H9 (cell line): ENCODE results near the gene ENTR1. TPM values are rescaled to one million over a fixed set of nuclear protein-coding genes. Genes with fewer than 3 reads are reported as not detected.

ENCODE experiments used
- DNase-seq: peaks from one replicate; pipeline ENCODE4 v3.0.0-alpha.2; 2017
- H2AFZ ChIP-seq: one replicate; pipeline ENCODE4 v1.6.1; 2013; ENCODE audit warnings: mild to moderate bottlenecking, low read length, control low read depth, moderate library complexity
- H2AK5ac ChIP-seq: 2 replicates; pipeline ENCODE4 v1.6.1; 2013; ENCODE audit warnings: low read length, control low read depth, mixed read lengths; ENCODE audit not compliant: insufficient read length
- H2BK120ac ChIP-seq: one replicate; pipeline ENCODE4 v1.6.1; 2013; ENCODE audit warnings: low read depth, mild to moderate bottlenecking, low read length, control low read depth, inconsistent platforms; ENCODE audit not compliant: poor library complexity, severe bottlenecking
- H2BK12ac ChIP-seq: 2 replicates; pipeline ENCODE4 v1.6.1; 2013; ENCODE audit warnings: low read length, control low read depth, mixed read lengths, low read depth; ENCODE audit not compliant: insufficient read length
- H2BK15ac ChIP-seq: 2 replicates; pipeline ENCODE4 v1.6.1; 2013; ENCODE audit warnings: low read depth, low read length, control low read depth
- H2BK20ac ChIP-seq: one replicate; pipeline ENCODE4 v1.6.1; 2013; ENCODE audit warnings: low read depth, mild to moderate bottlenecking, low read length, control low read depth, inconsistent platforms; ENCODE audit not compliant: poor library complexity, severe bottlenecking
- H2BK5ac ChIP-seq: 2 replicates; pipeline ENCODE4 v1.6.1; 2013; ENCODE audit warnings: low read length, control low read depth, mixed read lengths; ENCODE audit not compliant: insufficient read length
- H3K14ac ChIP-seq: 2 replicates; pipeline ENCODE4 v1.6.1; 2013; ENCODE audit warnings: low read length, control low read depth; ENCODE audit not compliant: insufficient read depth
- H3K18ac ChIP-seq: 2 replicates; pipeline ENCODE4 v1.6.1; 2013; ENCODE audit warnings: low read depth, mild to moderate bottlenecking, mixed read lengths, low read length, control low read depth; ENCODE audit not compliant: insufficient read length
- H3K23ac ChIP-seq: 2 replicates; pipeline ENCODE4 v1.6.1; 2013; ENCODE audit warnings: low read length, control low read depth, mixed read lengths, low read depth; ENCODE audit not compliant: insufficient read length
- H3K23me2 ChIP-seq: 2 replicates; pipeline ENCODE4 v1.6.1; 2013; ENCODE audit warnings: low read depth, mild to moderate bottlenecking, mixed read lengths, low read length, control low read depth; ENCODE audit not compliant: insufficient read length, poor library complexity, severe bottlenecking
- H3K27ac ChIP-seq: 2 replicates; pipeline ENCODE4 v1.5.1; 2013; ENCODE audit warnings: low read length, control low read depth, mixed read lengths, low read depth; ENCODE audit not compliant: insufficient read length
- H3K27me3 ChIP-seq: 2 replicates; pipeline ENCODE4 v1.6.1; 2013; ENCODE audit warnings: low read length, control low read depth, inconsistent platforms; ENCODE audit not compliant: insufficient read depth
- H3K4ac ChIP-seq: 2 replicates; pipeline ENCODE4 v1.6.1; 2013; ENCODE audit warnings: low read depth, mild to moderate bottlenecking, control low read depth, inconsistent platforms, low read length, moderate library complexity
- H3K4me1 ChIP-seq: 2 replicates; pipeline ENCODE4 v1.6.1; 2013; ENCODE audit warnings: low read length, control low read depth, inconsistent platforms; ENCODE audit not compliant: insufficient read depth
- H3K4me2 ChIP-seq: 2 replicates; pipeline ENCODE4 v1.6.1; 2013; ENCODE audit warnings: low read length, control low read depth, mixed read lengths; ENCODE audit not compliant: insufficient read length, insufficient read depth
- H3K56ac ChIP-seq: 2 replicates; pipeline ENCODE4 v1.6.1; 2013; ENCODE audit warnings: low read depth, mild to moderate bottlenecking, mixed read lengths, low read length, control low read depth; ENCODE audit not compliant: insufficient read length
- H3K79me1 ChIP-seq: 2 replicates; pipeline ENCODE4 v1.6.1; 2013; ENCODE audit warnings: low read depth, mild to moderate bottlenecking, moderate library complexity, low read length, control low read depth, inconsistent platforms; ENCODE audit not compliant: insufficient read depth, poor library complexity, severe bottlenecking
- H3K79me2 ChIP-seq: 2 replicates; pipeline ENCODE4 v1.6.1; 2013; ENCODE audit warnings: low read length, control low read depth, inconsistent platforms; ENCODE audit not compliant: insufficient read depth
- H3K9ac ChIP-seq: 2 replicates; pipeline ENCODE4 v1.6.1; 2013; ENCODE audit warnings: low read length, control low read depth, mixed read lengths; ENCODE audit not compliant: insufficient read length; ENCODE audit errors: extremely low read depth
- H3K9me3 ChIP-seq: one replicate; pipeline ENCODE4 v1.6.1; 2013; ENCODE audit warnings: low read depth, low read length, inconsistent platforms; ENCODE audit not compliant: control insufficient read depth
- H3T11ph ChIP-seq: one replicate; pipeline ENCODE4 v1.6.1; 2013; ENCODE audit warnings: mild to moderate bottlenecking, low read length, control low read depth, inconsistent platforms
- H4K20me1 ChIP-seq: one replicate; pipeline ENCODE4 v1.6.1; 2013; ENCODE audit not compliant: control insufficient read depth, insufficient read length, insufficient read depth
- H4K5ac ChIP-seq: 2 replicates; pipeline ENCODE4 v1.6.1; 2013; ENCODE audit warnings: low read depth, mild to moderate bottlenecking, mixed read lengths, low read length, control low read depth; ENCODE audit not compliant: insufficient read length
- H4K8ac ChIP-seq: replicated peaks from 2 replicates; pipeline ENCODE4 v1.6.1; 2013; ENCODE audit warnings: low read length, control low read depth, mixed read lengths, low read depth; ENCODE audit not compliant: insufficient read length
- H4K91ac ChIP-seq: 2 replicates; pipeline ENCODE4 v1.6.1; 2013; ENCODE audit warnings: low read depth, mild to moderate bottlenecking, moderate library complexity, mixed read lengths, low read length, control low read depth; ENCODE audit not compliant: insufficient read length
- H3K27ac Mint-ChIP-seq, 3 experiments: 2 replicates in 2 of 3; 3 replicates in 1 of 3; pipeline ENCODE4 v1.8.0; 2020 to 2021; ENCODE audit warnings: mixed read lengths in 3 of 3, mild to moderate bottlenecking in 1 of 3, moderate library complexity in 1 of 3
- H3K27me3 Mint-ChIP-seq: 2 replicates; pipeline ENCODE4 v1.8.0; 2021; ENCODE audit warnings: low read depth, mild to moderate bottlenecking, moderate library complexity, mixed read lengths
- H3K36me3 Mint-ChIP-seq, 3 experiments: 2 replicates in 2 of 3; 3 replicates in 1 of 3; pipeline ENCODE4 v1.8.0; 2020 to 2021; ENCODE audit warnings: low read depth in 3 of 3, mixed read lengths in 3 of 3; ENCODE audit not compliant: insufficient read depth in 1 of 3
- H3K4me1 Mint-ChIP-seq, 2 experiments: 2 replicates each; pipeline ENCODE4 v1.8.0; 2020; ENCODE audit warnings: mixed read lengths in 2 of 2
- H3K4me3 Mint-ChIP-seq, 2 experiments: 2 replicates in 1 of 2; 3 replicates in 1 of 2; pipeline ENCODE4 v1.8.0; 2020 to 2021; ENCODE audit warnings: mild to moderate bottlenecking in 2 of 2, mixed read lengths in 2 of 2, moderate library complexity in 1 of 2
- H3K9me3 Mint-ChIP-seq, 2 experiments: 2 replicates in 1 of 2; 3 replicates in 1 of 2; pipeline ENCODE4 v1.8.0; 2020; ENCODE audit warnings: mild to moderate bottlenecking in 2 of 2, mixed read lengths in 2 of 2, moderate library complexity in 1 of 2
- WGBS: extraction: QIAGEN DNeasy Blood & Tissue Kit; methylation state at CpG from one replicate; pipeline ENCODE4 v1.1.7; 2013; ENCODE audit warnings: missing lambda C conversion rate, low lambda C conversion rate, mixed read lengths; ENCODE audit not compliant: insufficient read length; ENCODE audit errors: extremely low coverage; 5-methylcytosine and 5-hydroxymethylcytosine counted together
- total RNA-seq: library from RNA; stranded (reverse); gene quantifications from 2 replicates; pipeline ENCODE4 v1.2.1, GENCODE V29; 2021
- TF ChIP-seq, protein P1 (sequence below): fragments of 200-600 bp; sonication (generic); conservative IDR thresholded peaks from 3 replicates; pipeline ENCODE4 v1.8.0; 2021; ENCODE audit warnings: antibody characterized with exemption, mild to moderate bottlenecking

The ENTR1 gene
- total RNA-seq, 1 experiment from 2014 or later, result 108 TPM

DNA sequence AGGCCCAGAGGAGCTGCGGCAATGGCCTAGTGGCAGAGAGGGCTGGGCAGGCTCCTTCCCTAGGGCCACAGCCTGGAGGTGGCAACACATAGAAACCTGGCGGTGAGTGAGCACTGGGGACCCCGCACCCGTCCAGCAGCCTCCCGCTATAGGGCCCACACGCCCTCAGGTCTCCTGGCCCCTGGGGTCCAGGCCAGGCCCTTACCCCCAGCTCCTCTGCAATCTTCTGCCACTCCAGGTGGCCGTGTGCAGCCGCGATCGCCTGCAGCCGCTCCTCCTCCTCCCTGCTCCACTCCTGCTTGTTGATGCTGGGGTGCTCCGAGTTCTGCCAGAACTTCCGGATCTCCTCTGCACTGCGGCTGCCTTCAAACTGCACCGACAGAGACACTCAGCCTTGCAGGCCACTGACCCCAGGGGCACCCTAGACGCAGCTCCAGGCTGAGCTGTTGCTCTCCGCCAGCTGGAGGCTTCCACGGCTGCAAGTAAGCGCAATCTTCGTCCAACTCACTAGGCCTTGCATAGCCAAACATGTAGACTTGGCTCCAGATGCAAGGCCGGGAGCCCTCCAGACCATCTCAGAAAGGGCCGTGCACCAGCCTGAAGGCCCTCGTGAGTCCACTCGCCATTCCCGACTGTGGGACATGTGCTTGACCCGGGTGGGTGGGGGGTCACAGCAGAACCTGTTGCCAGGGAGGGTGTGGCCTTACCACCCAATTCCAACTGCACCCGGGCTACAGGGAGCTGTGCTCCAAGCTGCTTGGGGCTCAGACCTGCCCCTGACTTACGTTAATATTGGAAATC is 18.5 kb downstream of the ENTR1 start:
- no peaks in the 10 kb centered on the region for H3K9me3 ChIP-seq
- H3K36me3 Mint-ChIP-seq, result peaks cover 48 to 79% (median 75%) of the 10 kb centered on the region in 3 experiments; a peak in 6 of 7 replicates
- no peaks in the 10 kb centered on the region for H3K23me2 ChIP-seq
- no CpG with 5 or more reads among the region's 28 CpGs for WGBS
- no peak overlapping the region for H2BK5ac ChIP-seq
- H3K79me2 ChIP-seq, result no peaks in the 10 kb centered on the region
- no peak overlapping the region for H3K18ac ChIP-seq
- H3K4me3 Mint-ChIP-seq, result no peak overlapping the region
- H3K79me1 ChIP-seq, result no peaks in the 10 kb centered on the region
- no peak overlapping the region for H3K4me2 ChIP-seq
- H3K27ac ChIP-seq, result no peak overlapping the region
- no peak overlapping the region for H2AFZ ChIP-seq
- H4K91ac ChIP-seq, result no peak overlapping the region
- no peak overlapping the region for H2BK15ac ChIP-seq
- no peak overlapping the region for H3K9ac ChIP-seq
- no peak overlapping the region for H4K8ac ChIP-seq
- H3K23ac ChIP-seq, result no peak overlapping the region
- H2BK120ac ChIP-seq, result no peak overlapping the region
- H3K27me3 ChIP-seq, result no peaks in the 10 kb centered on the region
- H2AK5ac ChIP-seq, result no peak overlapping the region
- no peaks in the 10 kb centered on the region for H3K27me3 Mint-ChIP-seq
- H3K14ac ChIP-seq, result no peak overlapping the region
- H4K5ac ChIP-seq, result no peak overlapping the region
- no peak for DNase-seq
- no peak overlapping the region for H2BK20ac ChIP-seq
- no peak overlapping the region for H3K4ac ChIP-seq
- H3K9me3 Mint-ChIP-seq, result no peaks in the 10 kb centered on the region
- no peaks in the 10 kb centered on the region for H3K4me1 ChIP-seq
- no peaks in the 10 kb centered on the region for H3K4me1 Mint-ChIP-seq
- no peak overlapping the region for H3K56ac ChIP-seq
- no peaks in the 10 kb centered on the region for H4K20me1 ChIP-seq
- TF ChIP-seq, protein P1, sequence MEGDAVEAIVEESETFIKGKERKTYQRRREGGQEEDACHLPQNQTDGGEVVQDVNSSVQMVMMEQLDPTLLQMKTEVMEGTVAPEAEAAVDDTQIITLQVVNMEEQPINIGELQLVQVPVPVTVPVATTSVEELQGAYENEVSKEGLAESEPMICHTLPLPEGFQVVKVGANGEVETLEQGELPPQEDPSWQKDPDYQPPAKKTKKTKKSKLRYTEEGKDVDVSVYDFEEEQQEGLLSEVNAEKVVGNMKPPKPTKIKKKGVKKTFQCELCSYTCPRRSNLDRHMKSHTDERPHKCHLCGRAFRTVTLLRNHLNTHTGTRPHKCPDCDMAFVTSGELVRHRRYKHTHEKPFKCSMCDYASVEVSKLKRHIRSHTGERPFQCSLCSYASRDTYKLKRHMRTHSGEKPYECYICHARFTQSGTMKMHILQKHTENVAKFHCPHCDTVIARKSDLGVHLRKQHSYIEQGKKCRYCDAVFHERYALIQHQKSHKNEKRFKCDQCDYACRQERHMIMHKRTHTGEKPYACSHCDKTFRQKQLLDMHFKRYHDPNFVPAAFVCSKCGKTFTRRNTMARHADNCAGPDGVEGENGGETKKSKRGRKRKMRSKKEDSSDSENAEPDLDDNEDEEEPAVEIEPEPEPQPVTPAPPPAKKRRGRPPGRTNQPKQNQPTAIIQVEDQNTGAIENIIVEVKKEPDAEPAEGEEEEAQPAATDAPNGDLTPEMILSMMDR, result no peak
- H2BK12ac ChIP-seq, result no peak overlapping the region
- H3K27ac Mint-ChIP-seq, result peak overlapping the region in 1 of 3 experiments; percentile 73; a peak in 1 of 7 replicates
- no peak overlapping the region for H3T11ph ChIP-seq
